Neural cell (in vitro differentiated cells): ENCODE measurements around the gene PTPRG. TPM values are rescaled to one million over a fixed set of nuclear protein-coding genes. Genes with fewer than 3 reads are reported as not detected.

Source experiments
- H2AFZ ChIP-seq: fragments of 200-600, 300-800 bp; sonication (generic), shearing (Covaris generic); 2 replicates; pipeline ENCODE4 v1.6.0; 2014; ENCODE audit warnings: low read depth, mild to moderate bottlenecking, antibody characterized with exemption, low read length, moderate library complexity
- H3F3A ChIP-seq: fragments of 200-600 bp; shearing (Covaris generic); 2 replicates; pipeline ENCODE4 v1.6.1; 2016; ENCODE audit warnings: mild to moderate bottlenecking, moderate library complexity, mixed read lengths, antibody characterized with exemption, low read length; ENCODE audit not compliant: insufficient read depth, poor library complexity, severe bottlenecking
- H3K27ac ChIP-seq: fragments of 200-600, 300-800 bp; sonication (generic), shearing (Covaris generic); 2 replicates; pipeline ENCODE4 v1.5.1; 2014; ENCODE audit warnings: mild to moderate bottlenecking, low read length, moderate library complexity
- H3K27me3 ChIP-seq: fragments of 300-800, 200-600 bp; sonication (generic), shearing (Covaris generic); 2 replicates; pipeline ENCODE4 v1.6.0; 2014; ENCODE audit warnings: mild to moderate bottlenecking, low read depth, low read length, moderate library complexity; ENCODE audit not compliant: insufficient read depth
- H3K36me3 ChIP-seq: fragments of 300-800, 200-600 bp; sonication (generic), shearing (Covaris generic); 2 replicates; pipeline ENCODE4 v1.5.1; 2014; ENCODE audit warnings: mild to moderate bottlenecking, antibody characterized with exemption, low read length, moderate library complexity; ENCODE audit not compliant: insufficient read depth
- H3K4me2 ChIP-seq: fragments of 300-800, 200-600 bp; sonication (generic), shearing (Covaris generic); 2 replicates; pipeline ENCODE4 v1.6.0; 2014; ENCODE audit warnings: mild to moderate bottlenecking, low read length
- H3K4me3 ChIP-seq: fragments of 300-800, 200-600 bp; sonication (generic), shearing (Covaris generic); 2 replicates; pipeline ENCODE4 v1.5.1; 2014; ENCODE audit warnings: mild to moderate bottlenecking, low read length, moderate library complexity
- H3K79me2 ChIP-seq: fragments of 200-600 bp; shearing (Covaris generic); replicated peaks from 2 replicates; pipeline ENCODE4 v1.6.0; 2014; ENCODE audit warnings: mild to moderate bottlenecking, low read length, moderate library complexity; ENCODE audit not compliant: insufficient read depth
- H3K9ac ChIP-seq: fragments of 300-800, 200-600 bp; sonication (generic), shearing (Covaris generic); 2 replicates; pipeline ENCODE4 v1.6.1; 2016; ENCODE audit warnings: mild to moderate bottlenecking, low read length, mixed read lengths
- H3K9me2 ChIP-seq: fragments of 200-600 bp; shearing (Covaris generic); 2 replicates; pipeline ENCODE4 v1.6.1; 2016; ENCODE audit warnings: mild to moderate bottlenecking, low read length, mixed read lengths; ENCODE audit not compliant: insufficient read depth
- H3K9me3 ChIP-seq: fragments of 200-600, 300-800 bp; sonication (generic), shearing (Covaris generic); 2 replicates; pipeline ENCODE4 v1.6.1; 2016; ENCODE audit warnings: mild to moderate bottlenecking, mixed run types, low read length, moderate library complexity, mixed read lengths
- H4K20me1 ChIP-seq: fragments of 200-600 bp; shearing (Covaris generic); 2 replicates; pipeline ENCODE4 v1.6.1; 2016; ENCODE audit warnings: mild to moderate bottlenecking, mixed run types; ENCODE audit not compliant: insufficient read depth
- EP300 ChIP-seq: fragments of 450-650 bp; conservative IDR thresholded peaks from 2 replicates; pipeline ENCODE4 v1.6.1; 2014; ENCODE audit warnings: antibody characterized with exemption, mild to moderate bottlenecking, moderate library complexity; ENCODE audit not compliant: poor library complexity, severe bottlenecking
- EZH2 ChIP-seq: fragments of 200-600, 300-800 bp; shearing (Covaris generic), sonication (generic); IDR thresholded peaks from 2 replicates; pipeline ENCODE4 v1.6.1; 2014; ENCODE audit warnings: antibody characterized with exemption, low read length, borderline replicate concordance, mild to moderate bottlenecking; ENCODE audit not compliant: insufficient read depth, poor library complexity, severe bottlenecking
- MXI1 ChIP-seq: fragments of 450-650 bp; conservative IDR thresholded peaks from 2 replicates; pipeline ENCODE4 v1.6.1; 2014; ENCODE audit warnings: antibody characterized with exemption, mild to moderate bottlenecking; ENCODE audit not compliant: poor library complexity, severe bottlenecking
- POLR2AphosphoS5 ChIP-seq: IDR thresholded peaks from 2 replicates; pipeline ENCODE4 v1.6.1; 2012
- RAD21 ChIP-seq: fragments of 450-650 bp; conservative IDR thresholded peaks from 2 replicates; pipeline ENCODE4 v1.6.1; 2014; ENCODE audit warnings: antibody characterized with exemption, mild to moderate bottlenecking, moderate library complexity
- SMC3 ChIP-seq: fragments of 450-650 bp; conservative IDR thresholded peaks from 2 replicates; pipeline ENCODE4 v1.6.1; 2014; ENCODE audit warnings: antibody characterized with exemption, mild to moderate bottlenecking, moderate library complexity; ENCODE audit not compliant: poor library complexity
- TAF1 ChIP-seq: IDR thresholded peaks from 2 replicates; pipeline ENCODE4 v1.6.1; 2012; ENCODE audit warnings: low read depth
- polyA plus RNA-seq: library from polyadenylated mRNA; depleted of rRNA; stranded (reverse); fragments of >200 nt; gene quantifications from 2 replicates; pipeline ENCODE4 v1.2.3, GENCODE V29; 2014
- TF ChIP-seq, protein P1 (sequence below): fragments of 450-650 bp; IDR thresholded peaks from 2 replicates; pipeline ENCODE4 v1.5.1; 2014; ENCODE audit warnings: antibody characterized with exemption, mild to moderate bottlenecking, moderate library complexity; ENCODE audit not compliant: poor library complexity, severe bottlenecking
- TF ChIP-seq, protein P2 (sequence below): IDR thresholded peaks from 2 replicates; pipeline ENCODE4 v1.6.1; 2012; ENCODE audit warnings: borderline replicate concordance

The PTPRG gene
- polyA plus RNA-seq, 1 donor from 2014 or later: 33.1 TPM

DNA sequence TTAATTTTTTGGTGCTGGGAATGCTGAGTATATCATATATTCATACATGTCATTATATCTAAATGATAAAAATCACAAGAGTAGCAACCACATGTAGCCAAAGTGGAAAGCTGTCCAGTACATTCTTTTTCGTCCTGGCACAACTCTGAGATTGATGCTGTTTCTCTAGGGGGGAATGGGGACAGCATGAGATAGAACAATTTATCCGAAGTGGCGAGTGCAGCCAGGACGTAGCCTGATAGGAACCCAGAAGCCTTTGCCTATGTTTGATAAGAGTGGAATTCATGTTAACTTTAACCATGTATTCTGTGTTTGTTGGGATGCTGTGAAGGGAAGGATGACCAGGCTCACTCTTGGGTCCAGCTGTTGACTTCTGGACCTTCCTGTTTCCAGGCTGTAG lies 20.9 kb downstream of the PTPRG start:
- Histone ChIP-seq H3K27ac (no peak overlapping the region), H4K20me1 (no peaks in the 10 kb centered on the region), H3K9me3 (no peaks in the 10 kb centered on the region), H3K9me2 (no peaks in the 10 kb centered on the region), H3K27me3 (no peaks in the 10 kb centered on the region), H2AFZ (no peak overlapping the region), H3K9ac (no peak overlapping the region), H3K79me2 (peaks cover 6% of the 10 kb centered on the region), H3K4me3 (no peak overlapping the region), H3K4me2 (no peak overlapping the region), H3F3A (no peaks in the 10 kb centered on the region), H3K36me3 (no peaks in the 10 kb centered on the region)
- TF ChIP-seq SMC3: no peak
- TF ChIP-seq EZH2: no peak
- no peak for TF ChIP-seq TAF1
- no peak for TF ChIP-seq POLR2AphosphoS5

DNA sequence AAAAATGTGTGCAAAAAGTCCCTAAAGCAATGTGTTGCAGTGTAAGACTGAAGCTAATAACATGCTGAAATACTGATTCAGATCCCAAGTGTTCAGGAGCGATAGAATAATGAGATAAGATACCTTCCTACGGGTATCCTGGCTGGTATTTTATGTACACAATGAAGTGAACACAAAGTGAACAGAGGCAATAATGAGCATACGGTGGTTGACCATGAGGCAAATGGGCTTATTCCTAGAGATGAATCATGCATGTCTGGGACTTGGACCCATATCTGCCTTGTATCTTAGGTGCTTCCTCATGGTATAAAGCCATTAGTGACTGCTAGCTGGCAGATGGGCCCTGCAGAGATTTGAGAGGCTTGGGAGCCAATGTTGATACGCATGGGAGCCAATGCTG lies 21.5 kb downstream of the PTPRG start:
- no peaks in the 10 kb centered on the region for H3F3A ChIP-seq
- no peaks in the 10 kb centered on the region for H3K36me3 ChIP-seq
- H4K20me1 ChIP-seq: no peaks in the 10 kb centered on the region
- H2AFZ ChIP-seq: no peak overlapping the region
- H3K4me2 ChIP-seq: no peak overlapping the region
- peaks cover 3% of the 10 kb centered on the region for H3K79me2 ChIP-seq
- no peak overlapping the region for H3K4me3 ChIP-seq
- no peaks in the 10 kb centered on the region for H3K9me3 ChIP-seq
- H3K9me2 ChIP-seq: no peaks in the 10 kb centered on the region
- H3K9ac ChIP-seq: no peak overlapping the region
- no peak for TF ChIP-seq MXI1
- no peak for TF ChIP-seq SMC3
- TF ChIP-seq EP300: no peak
- TF ChIP-seq, protein P1, sequence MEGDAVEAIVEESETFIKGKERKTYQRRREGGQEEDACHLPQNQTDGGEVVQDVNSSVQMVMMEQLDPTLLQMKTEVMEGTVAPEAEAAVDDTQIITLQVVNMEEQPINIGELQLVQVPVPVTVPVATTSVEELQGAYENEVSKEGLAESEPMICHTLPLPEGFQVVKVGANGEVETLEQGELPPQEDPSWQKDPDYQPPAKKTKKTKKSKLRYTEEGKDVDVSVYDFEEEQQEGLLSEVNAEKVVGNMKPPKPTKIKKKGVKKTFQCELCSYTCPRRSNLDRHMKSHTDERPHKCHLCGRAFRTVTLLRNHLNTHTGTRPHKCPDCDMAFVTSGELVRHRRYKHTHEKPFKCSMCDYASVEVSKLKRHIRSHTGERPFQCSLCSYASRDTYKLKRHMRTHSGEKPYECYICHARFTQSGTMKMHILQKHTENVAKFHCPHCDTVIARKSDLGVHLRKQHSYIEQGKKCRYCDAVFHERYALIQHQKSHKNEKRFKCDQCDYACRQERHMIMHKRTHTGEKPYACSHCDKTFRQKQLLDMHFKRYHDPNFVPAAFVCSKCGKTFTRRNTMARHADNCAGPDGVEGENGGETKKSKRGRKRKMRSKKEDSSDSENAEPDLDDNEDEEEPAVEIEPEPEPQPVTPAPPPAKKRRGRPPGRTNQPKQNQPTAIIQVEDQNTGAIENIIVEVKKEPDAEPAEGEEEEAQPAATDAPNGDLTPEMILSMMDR: no peak
- no peak for TF ChIP-seq EZH2
- TF ChIP-seq TAF1: no peak
- no peak for TF ChIP-seq POLR2AphosphoS5
- TF ChIP-seq, protein P2, sequence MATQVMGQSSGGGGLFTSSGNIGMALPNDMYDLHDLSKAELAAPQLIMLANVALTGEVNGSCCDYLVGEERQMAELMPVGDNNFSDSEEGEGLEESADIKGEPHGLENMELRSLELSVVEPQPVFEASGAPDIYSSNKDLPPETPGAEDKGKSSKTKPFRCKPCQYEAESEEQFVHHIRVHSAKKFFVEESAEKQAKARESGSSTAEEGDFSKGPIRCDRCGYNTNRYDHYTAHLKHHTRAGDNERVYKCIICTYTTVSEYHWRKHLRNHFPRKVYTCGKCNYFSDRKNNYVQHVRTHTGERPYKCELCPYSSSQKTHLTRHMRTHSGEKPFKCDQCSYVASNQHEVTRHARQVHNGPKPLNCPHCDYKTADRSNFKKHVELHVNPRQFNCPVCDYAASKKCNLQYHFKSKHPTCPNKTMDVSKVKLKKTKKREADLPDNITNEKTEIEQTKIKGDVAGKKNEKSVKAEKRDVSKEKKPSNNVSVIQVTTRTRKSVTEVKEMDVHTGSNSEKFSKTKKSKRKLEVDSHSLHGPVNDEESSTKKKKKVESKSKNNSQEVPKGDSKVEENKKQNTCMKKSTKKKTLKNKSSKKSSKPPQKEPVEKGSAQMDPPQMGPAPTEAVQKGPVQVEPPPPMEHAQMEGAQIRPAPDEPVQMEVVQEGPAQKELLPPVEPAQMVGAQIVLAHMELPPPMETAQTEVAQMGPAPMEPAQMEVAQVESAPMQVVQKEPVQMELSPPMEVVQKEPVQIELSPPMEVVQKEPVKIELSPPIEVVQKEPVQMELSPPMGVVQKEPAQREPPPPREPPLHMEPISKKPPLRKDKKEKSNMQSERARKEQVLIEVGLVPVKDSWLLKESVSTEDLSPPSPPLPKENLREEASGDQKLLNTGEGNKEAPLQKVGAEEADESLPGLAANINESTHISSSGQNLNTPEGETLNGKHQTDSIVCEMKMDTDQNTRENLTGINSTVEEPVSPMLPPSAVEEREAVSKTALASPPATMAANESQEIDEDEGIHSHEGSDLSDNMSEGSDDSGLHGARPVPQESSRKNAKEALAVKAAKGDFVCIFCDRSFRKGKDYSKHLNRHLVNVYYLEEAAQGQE: no peak
- TF ChIP-seq RAD21: no peak
- no peaks in the 10 kb centered on the region for H3K27me3 ChIP-seq
- H3K27ac ChIP-seq: no peak overlapping the region
